Neural crest cell (in vitro differentiated cells): ENCODE measurements around the gene FUBP3. TPM values are rescaled to one million over a fixed set of nuclear protein-coding genes. Genes with fewer than 3 reads are reported as not detected.

Experiments used
- DNase-seq: peaks from one replicate; pipeline ENCODE4 v3.0.0; 2021; ENCODE audit warnings: low read depth, mixed read lengths, low spot score
- H3K27ac Mint-ChIP-seq: one replicate; pipeline ENCODE4 v1.8.0; 2021; ENCODE audit warnings: mild to moderate bottlenecking, mixed read lengths; ENCODE audit not compliant: unreplicated experiment
- H3K27me3 Mint-ChIP-seq: 2 replicates; pipeline ENCODE4 v1.8.0; 2021; ENCODE audit warnings: low read depth, mild to moderate bottlenecking, mixed read lengths
- H3K36me3 Mint-ChIP-seq: 2 replicates; pipeline ENCODE4 v1.8.0; 2021; ENCODE audit warnings: low read depth, mild to moderate bottlenecking, mixed read lengths
- H3K4me1 Mint-ChIP-seq: 2 replicates; pipeline ENCODE4 v1.8.0; 2021; ENCODE audit warnings: mixed read lengths
- H3K4me3 Mint-ChIP-seq: one replicate; pipeline ENCODE4 v1.8.0; 2021; ENCODE audit warnings: mild to moderate bottlenecking, mixed read lengths
- H3K9me3 Mint-ChIP-seq: 2 replicates; pipeline ENCODE4 v1.8.0; 2021; ENCODE audit warnings: mixed read lengths
- CTCF ChIP-seq: fragments of 200-600 bp; sonication (generic); conservative IDR thresholded peaks from 2 replicates; pipeline ENCODE4 v1.5.0; 2021; ENCODE audit warnings: antibody characterized with exemption, mild to moderate bottlenecking
- total RNA-seq: library from RNA; stranded (reverse); gene quantifications from 2 replicates; pipeline ENCODE4 v1.2.1, GENCODE V29; 2021

Gene FUBP3
- total RNA-seq, 1 donor from 2014 or later: 67.7 TPM

- no peaks in the 10 kb centered on the region for H3K27me3 Mint-ChIP-seq
- H3K4me3 Mint-ChIP-seq: peak overlapping the region; percentile 69
- no peaks in the 10 kb centered on the region for H3K36me3 Mint-ChIP-seq
- no peak for DNase-seq
- no peak overlapping the region for H3K27ac Mint-ChIP-seq
- no peaks in the 10 kb centered on the region for H3K9me3 Mint-ChIP-seq
- TF ChIP-seq CTCF: no peak
- H3K4me1 Mint-ChIP-seq: peaks cover 43% of the 10 kb centered on the region
These were observed 3.9 kb downstream of the FUBP3 start for GRCh38 chr9:130583271-130583670.

GRCh38 chr9:130587921-130588320, 8.5 kb downstream of the FUBP3 start:
- H3K27ac Mint-ChIP-seq: no peak overlapping the region

GRCh38 chr9:130588416-130588815, 9.0 kb downstream of the FUBP3 start:
- TF ChIP-seq CTCF: no peak
- no peaks in the 10 kb centered on the region for H3K9me3 Mint-ChIP-seq
- H3K36me3 Mint-ChIP-seq: no peaks in the 10 kb centered on the region
- no peak for DNase-seq
- no peaks in the 10 kb centered on the region for H3K27me3 Mint-ChIP-seq
- peaks cover 11% of the 10 kb centered on the region for H3K4me1 Mint-ChIP-seq
- H3K27ac Mint-ChIP-seq: no peak overlapping the region
- no peak overlapping the region for H3K4me3 Mint-ChIP-seq

More at GRCh38 chr9:130587921-130588320, 8.5 kb downstream of the FUBP3 start:
- Mint-ChIP-seq H3K4me1 (peaks cover 16% of the 10 kb centered on the region), H3K36me3 (no peaks in the 10 kb centered on the region), H3K27me3 (no peaks in the 10 kb centered on the region), H3K9me3 (no peaks in the 10 kb centered on the region), H3K4me3 (no peak overlapping the region)
- no peak for DNase-seq
- TF ChIP-seq CTCF: no peak

GRCh38 chr9:130589754-130590153, 10.4 kb downstream of the FUBP3 start:
- Mint-ChIP-seq H3K27me3 (no peaks in the 10 kb centered on the region), H3K9me3 (no peaks in the 10 kb centered on the region), H3K4me1 (peaks cover 11% of the 10 kb centered on the region), H3K36me3 (no peaks in the 10 kb centered on the region), H3K4me3 (no peak overlapping the region), H3K27ac (no peak overlapping the region)
- no peak for TF ChIP-seq CTCF
- DNase-seq: no peak

- Mint-ChIP-seq H3K4me1 (peaks cover 12% of the 10 kb centered on the region), H3K36me3 (no peaks in the 10 kb centered on the region), H3K27ac (no peak overlapping the region), H3K9me3 (no peaks in the 10 kb centered on the region), H3K27me3 (no peaks in the 10 kb centered on the region), H3K4me3 (no peak overlapping the region)
- no peak for DNase-seq
- no peak for TF ChIP-seq CTCF
These were observed 10.9 kb downstream of the FUBP3 start for GRCh38 chr9:130590305-130590704.

GRCh38 chr9:130593020-130593419, 13.6 kb downstream of the FUBP3 start:
- no peak for DNase-seq
- no peak overlapping the region for H3K27ac Mint-ChIP-seq
- H3K4me3 Mint-ChIP-seq: no peak overlapping the region
- no peaks in the 10 kb centered on the region for H3K27me3 Mint-ChIP-seq
- peaks cover 5% of the 10 kb centered on the region for H3K36me3 Mint-ChIP-seq
- H3K9me3 Mint-ChIP-seq: no peaks in the 10 kb centered on the region
- no peak for TF ChIP-seq CTCF
- H3K4me1 Mint-ChIP-seq: peaks cover 12% of the 10 kb centered on the region
